Bronchial epithelial cell (primary cell): ENCODE data around the gene ANKFN1. TPM values are rescaled to one million over a fixed set of nuclear protein-coding genes. Genes with fewer than 3 reads are reported as not detected.

Source experiments
- DNase-seq: peaks from one replicate; pipeline ENCODE4 v3.0.0-alpha.2; 2010; ENCODE audit warnings: low read depth
- FAIRE-seq: peaks from 2 replicates; lab custom pipeline; 2011; peaks lifted over from hg19 to GRCh38; lab: Jason Lieb, UNC
- H3K27me3 ChIP-seq: 2 replicates; pipeline ENCODE4 v1.5.1; 2011; ENCODE audit warnings: low read length; ENCODE audit not compliant: control insufficient read depth, insufficient read depth
- H3K36me3 ChIP-seq: 2 replicates; pipeline ENCODE4 v1.5.1; 2011; ENCODE audit warnings: low read length; ENCODE audit not compliant: control insufficient read depth, insufficient read depth
- H3K4me3 ChIP-seq: 2 replicates; pipeline ENCODE4 v1.5.1; 2011; ENCODE audit warnings: mild to moderate bottlenecking, low read depth, low read length, control low read depth
- total RNA-seq: library from RNA; depleted of rRNA; stranded (reverse); fragments of >200 nt; gene quantifications from 2 replicates; pipeline ENCODE4 v1.2.1, GENCODE V29; 2014
- TF ChIP-seq, protein P1 (sequence below): IDR thresholded peaks from 2 replicates; pipeline ENCODE4 v1.5.1; 2011; ENCODE audit warnings: mild to moderate bottlenecking, moderate library complexity, low read length, control low read depth, inconsistent platforms; ENCODE audit not compliant: insufficient read depth, severe bottlenecking

The ANKFN1 gene
- total RNA-seq, 1 donor from 2014 or later: under 0.01 TPM

DNA sequence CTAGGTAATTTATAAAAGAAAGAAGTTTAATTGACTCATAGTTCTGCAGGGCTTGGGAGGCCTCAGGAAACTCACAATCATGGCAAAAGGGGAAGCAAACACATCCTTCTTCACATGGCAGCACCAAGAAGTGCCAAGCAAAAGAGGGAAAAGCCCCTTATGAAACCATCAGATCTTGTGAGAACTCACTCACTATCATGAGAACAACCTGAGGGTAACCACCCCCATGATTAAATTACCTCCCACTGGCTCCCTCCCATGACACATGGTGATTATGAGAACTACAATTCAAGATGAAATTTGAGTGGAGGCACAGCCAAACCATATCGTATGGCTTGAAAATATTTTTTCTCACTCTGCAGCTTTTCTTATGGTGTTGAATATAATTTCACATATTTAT, 151.7 kb downstream of the ANKFN1 start:
- FAIRE-seq: no peak

DNA sequence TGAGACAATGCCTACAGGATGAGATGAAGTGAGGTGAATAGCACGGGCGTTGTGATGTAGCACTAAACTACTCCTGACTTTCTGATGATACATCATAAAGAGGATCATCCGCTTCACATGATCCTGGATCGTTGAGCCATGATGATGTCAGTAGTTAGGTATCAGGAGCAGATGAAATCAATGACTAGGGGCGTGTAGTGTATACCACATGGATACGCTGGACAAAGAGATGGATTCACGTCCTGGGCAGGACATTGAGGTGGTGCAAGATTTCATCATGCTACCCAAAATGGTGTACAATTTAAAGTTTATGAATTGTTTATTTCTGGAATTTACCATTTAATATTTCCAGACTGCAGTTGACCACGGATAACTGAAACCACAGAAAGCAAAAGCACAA, 156.6 kb downstream of the ANKFN1 start:
- FAIRE-seq: no peak
- TF ChIP-seq, protein P1, sequence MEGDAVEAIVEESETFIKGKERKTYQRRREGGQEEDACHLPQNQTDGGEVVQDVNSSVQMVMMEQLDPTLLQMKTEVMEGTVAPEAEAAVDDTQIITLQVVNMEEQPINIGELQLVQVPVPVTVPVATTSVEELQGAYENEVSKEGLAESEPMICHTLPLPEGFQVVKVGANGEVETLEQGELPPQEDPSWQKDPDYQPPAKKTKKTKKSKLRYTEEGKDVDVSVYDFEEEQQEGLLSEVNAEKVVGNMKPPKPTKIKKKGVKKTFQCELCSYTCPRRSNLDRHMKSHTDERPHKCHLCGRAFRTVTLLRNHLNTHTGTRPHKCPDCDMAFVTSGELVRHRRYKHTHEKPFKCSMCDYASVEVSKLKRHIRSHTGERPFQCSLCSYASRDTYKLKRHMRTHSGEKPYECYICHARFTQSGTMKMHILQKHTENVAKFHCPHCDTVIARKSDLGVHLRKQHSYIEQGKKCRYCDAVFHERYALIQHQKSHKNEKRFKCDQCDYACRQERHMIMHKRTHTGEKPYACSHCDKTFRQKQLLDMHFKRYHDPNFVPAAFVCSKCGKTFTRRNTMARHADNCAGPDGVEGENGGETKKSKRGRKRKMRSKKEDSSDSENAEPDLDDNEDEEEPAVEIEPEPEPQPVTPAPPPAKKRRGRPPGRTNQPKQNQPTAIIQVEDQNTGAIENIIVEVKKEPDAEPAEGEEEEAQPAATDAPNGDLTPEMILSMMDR: no peak
- H3K36me3 ChIP-seq: no peaks in the 10 kb centered on the region
- no peak for DNase-seq
- H3K27me3 ChIP-seq: no peaks in the 10 kb centered on the region
- H3K4me3 ChIP-seq: no peak overlapping the region

More for the DNA sequence above, 151.7 kb downstream of the ANKFN1 start:
- Histone ChIP-seq H3K27me3 (no peaks in the 10 kb centered on the region), H3K4me3 (no peak overlapping the region), H3K36me3 (no peaks in the 10 kb centered on the region)
- DNase-seq: no peak
- TF ChIP-seq, protein P1: no peak

DNA sequence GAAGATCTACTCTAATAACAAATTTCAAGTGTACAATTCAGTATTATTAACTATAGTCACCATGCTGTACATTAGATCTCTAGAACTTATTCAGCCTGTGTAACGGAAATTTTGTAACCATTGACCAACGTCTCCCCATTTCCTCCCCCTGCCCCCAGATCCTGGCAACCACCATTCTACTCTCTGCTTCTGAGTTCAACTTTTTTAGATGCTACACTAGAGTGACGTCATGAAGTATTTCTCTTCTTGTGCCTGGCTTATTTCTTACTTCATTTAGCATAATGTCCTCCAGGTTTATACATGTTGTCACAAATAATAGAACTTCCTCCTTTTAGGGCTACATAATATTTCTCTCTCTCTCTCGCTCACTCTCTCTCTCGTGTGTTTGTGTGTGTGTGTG, 157.5 kb downstream of the ANKFN1 start:
- H3K4me3 ChIP-seq: no peak overlapping the region
- DNase-seq (no peak), FAIRE-seq (no peak)
- H3K27me3 ChIP-seq: no peaks in the 10 kb centered on the region
- H3K36me3 ChIP-seq: no peaks in the 10 kb centered on the region
- TF ChIP-seq, protein P1: no peak

DNA sequence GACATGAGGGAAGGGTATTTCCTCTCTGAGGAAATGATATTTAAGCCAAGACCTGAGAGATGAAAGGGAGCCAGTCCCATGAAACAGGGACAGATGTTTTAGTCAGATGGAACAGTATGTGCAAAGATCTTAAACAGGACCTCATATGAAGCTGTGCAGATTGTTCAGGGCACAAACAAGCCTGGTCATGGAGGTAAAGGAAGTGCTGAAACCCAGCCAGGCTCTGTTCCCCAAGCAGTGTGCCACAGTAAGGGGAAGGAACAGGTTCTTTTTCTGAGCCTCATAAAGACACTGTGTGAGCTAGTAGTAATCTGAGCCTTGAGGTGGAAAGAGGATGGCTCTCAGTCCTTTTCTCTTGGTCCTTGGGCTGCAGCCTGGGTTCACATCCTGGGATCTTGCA, 159.9 kb downstream of the ANKFN1 start:
- Histone ChIP-seq H3K36me3 (no peaks in the 10 kb centered on the region), H3K27me3 (no peaks in the 10 kb centered on the region), H3K4me3 (no peak overlapping the region)
- TF ChIP-seq, protein P1: no peak
- FAIRE-seq (no peak), DNase-seq (no peak)

DNA sequence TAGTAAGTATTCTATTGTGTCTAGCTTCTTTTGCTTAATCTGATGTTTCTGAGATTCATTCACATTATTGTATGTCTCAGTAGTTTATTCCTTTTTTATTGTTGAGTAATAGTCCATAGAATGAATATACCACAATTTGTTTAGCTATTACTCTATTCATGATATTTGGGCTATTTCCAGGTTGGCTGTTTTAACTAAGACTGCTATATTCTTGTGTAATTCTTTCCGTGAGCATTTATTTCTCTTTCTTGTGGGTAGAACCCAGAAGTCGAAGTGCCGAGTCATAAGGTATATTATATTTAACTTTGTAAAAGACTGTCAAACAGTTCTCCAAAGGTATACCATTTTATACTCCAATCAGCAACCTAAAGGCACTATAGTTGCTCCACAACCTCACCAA, 160.8 kb downstream of the ANKFN1 start:
- FAIRE-seq: no peak
- no peaks in the 10 kb centered on the region for H3K27me3 ChIP-seq
- H3K36me3 ChIP-seq: no peaks in the 10 kb centered on the region
- no peak for DNase-seq
- TF ChIP-seq, protein P1: no peak
- H3K4me3 ChIP-seq: no peak overlapping the region

DNA sequence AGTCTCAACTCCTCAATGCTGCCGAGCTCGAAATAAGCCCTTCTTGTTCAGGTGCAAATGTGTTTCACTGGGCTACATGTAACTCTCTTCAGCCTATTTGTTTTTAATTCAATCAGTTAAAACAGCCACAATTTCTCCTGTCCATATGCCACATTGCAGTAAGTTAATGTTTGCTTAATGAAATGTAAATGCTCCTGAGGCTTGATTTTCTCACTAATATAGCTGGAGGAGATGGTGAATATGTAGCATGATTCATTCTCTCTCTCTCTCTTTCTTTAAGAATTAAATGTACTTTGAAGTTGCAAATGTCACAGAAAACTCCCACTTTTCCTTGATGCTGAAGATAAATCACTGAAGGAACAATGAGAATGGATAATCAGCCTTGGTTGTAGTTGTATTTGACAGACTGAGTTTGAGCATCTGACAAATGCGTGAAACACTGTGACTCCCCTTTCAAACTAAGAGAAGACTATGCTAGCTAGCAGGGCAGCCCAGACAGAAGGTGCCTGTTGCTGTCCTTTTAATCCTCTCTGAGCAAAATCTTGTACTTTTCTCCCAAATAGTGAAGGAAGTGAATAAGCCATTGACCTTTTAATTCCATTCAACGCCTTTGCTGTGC, 161.8 kb downstream of the ANKFN1 start:
- Histone ChIP-seq H3K27me3 (no peaks in the 10 kb centered on the region), H3K36me3 (no peaks in the 10 kb centered on the region), H3K4me3 (no peak overlapping the region)
- TF ChIP-seq, protein P1: no peak
- no peak for DNase-seq
- no peak for FAIRE-seq
